Stimulated activated effector memory CD8-positive, alpha-beta T cell treated with anti-CD3 and anti-CD28 coated beads, Interleukin-12 subunit alpha, Interleukin-12 subunit beta, amount 100 ng/mL, for 72 hours (primary cell): ENCODE measurements around the gene COX7A2.

Experiments used
- ATAC-seq: fragments of 150-1000 bp; cut with Tn5 transposase; 2 replicates; pipeline ENCODE4 v1.10.0; 2021
- DNase-seq, 2 donors: peaks; one replicate each; pipeline ENCODE4 v3.0.0; 2021 to 2022; ENCODE audit warnings: low spot score in 2 of 2
- H3K27ac Mint-ChIP-seq: one replicate; pipeline ENCODE4 v1.8.0; 2022; ENCODE audit warnings: mild to moderate bottlenecking, mixed read lengths
- H3K36me3 Mint-ChIP-seq: one replicate; pipeline ENCODE4 v1.8.0; 2022; ENCODE audit warnings: mild to moderate bottlenecking, mixed read lengths
- H3K4me1 Mint-ChIP-seq: one replicate; pipeline ENCODE4 v1.8.0; 2022; ENCODE audit warnings: mixed read lengths
- H3K4me3 Mint-ChIP-seq: one replicate; pipeline ENCODE4 v1.8.0; 2022; ENCODE audit warnings: mild to moderate bottlenecking, mixed read lengths
- H3K9me3 Mint-ChIP-seq: one replicate; pipeline ENCODE4 v1.8.0; 2022; ENCODE audit warnings: mixed read lengths

Gene COX7A2

GRCh38 chr6:75215291-75215690 lies 28.3 kb downstream of the COX7A2 start:
- Mint-ChIP-seq H3K27ac (no peak overlapping the region), H3K9me3 (no peaks in the 10 kb centered on the region), H3K36me3 (no peaks in the 10 kb centered on the region), H3K4me3 (no peak overlapping the region), H3K4me1 (peaks cover 5% of the 10 kb centered on the region)
- DNase-seq = no peak
- no peak for ATAC-seq

- H3K9me3 Mint-ChIP-seq = no peaks in the 10 kb centered on the region
- no peak overlapping the region for H3K27ac Mint-ChIP-seq
- ATAC-seq (peak; percentile 67), DNase-seq (no peak)
- H3K4me3 Mint-ChIP-seq = no peak overlapping the region
- H3K4me1 Mint-ChIP-seq = peaks cover 11% of the 10 kb centered on the region
- H3K36me3 Mint-ChIP-seq = no peaks in the 10 kb centered on the region
Measured at GRCh38 chr6:75213732-75214131, 29.9 kb downstream of the COX7A2 start.

GRCh38 chr6:75213112-75213511 lies 30.5 kb downstream of the COX7A2 start:
- no peaks in the 10 kb centered on the region for H3K9me3 Mint-ChIP-seq
- H3K27ac Mint-ChIP-seq = no peak overlapping the region
- no peak for ATAC-seq
- H3K4me3 Mint-ChIP-seq = no peak overlapping the region
- H3K4me1 Mint-ChIP-seq = peaks cover 17% of the 10 kb centered on the region
- DNase-seq = no peak
- no peaks in the 10 kb centered on the region for H3K36me3 Mint-ChIP-seq

GRCh38 chr6:75211920-75212590 lies 31.5 kb downstream of the COX7A2 start:
- ATAC-seq = no peak
- Mint-ChIP-seq H3K4me3 (no peak overlapping the region), H3K9me3 (no peaks in the 10 kb centered on the region), H3K36me3 (no peaks in the 10 kb centered on the region), H3K27ac (no peak overlapping the region), H3K4me1 (peaks cover 26% of the 10 kb centered on the region)
- no peak for DNase-seq

- ATAC-seq = no peak
- Mint-ChIP-seq H3K36me3 (no peaks in the 10 kb centered on the region), H3K4me1 (peaks cover 35% of the 10 kb centered on the region), H3K4me3 (no peak overlapping the region), H3K27ac (no peak overlapping the region), H3K9me3 (no peaks in the 10 kb centered on the region)
- DNase-seq = peak; percentile 36 to 58
Measured at GRCh38 chr6:75210885-75211739, 32.5 kb downstream of the COX7A2 start.

- Mint-ChIP-seq H3K4me1 (peaks cover 54% of the 10 kb centered on the region), H3K4me3 (peak overlapping the region; percentile 62), H3K36me3 (no peaks in the 10 kb centered on the region), H3K9me3 (no peaks in the 10 kb centered on the region), H3K27ac (peak overlapping the region; percentile 15)
- no peak for DNase-seq
- no peak for ATAC-seq
Measured at GRCh38 chr6:75209184-75209723, 34.3 kb downstream of the COX7A2 start.

- Mint-ChIP-seq H3K9me3 (no peaks in the 10 kb centered on the region), H3K4me1 (peaks cover 54% of the 10 kb centered on the region), H3K27ac (peak overlapping the region; percentile 15), H3K4me3 (peak overlapping the region; percentile 62), H3K36me3 (no peaks in the 10 kb centered on the region)
- DNase-seq = peak; percentile 79 to 92
- ATAC-seq = peak; percentile 83
Measured at GRCh38 chr6:75208298-75209183, 35.1 kb downstream of the COX7A2 start.

- no peaks in the 10 kb centered on the region for H3K36me3 Mint-ChIP-seq
- H3K4me3 Mint-ChIP-seq = peak overlapping the region; percentile 62
- DNase-seq = no peak
Measured at GRCh38 chr6:75206576-75207342, 36.8 kb downstream of the COX7A2 start.

GRCh38 chr6:75205776-75206575 lies 37.6 kb downstream of the COX7A2 start, which contains the start of gene COL12A1:
TSS of gene COL12A1 (minus strand) at chr6:75206053. CDS start at chr6:75202792, 3,261 bp downstream.
- Mint-ChIP-seq H3K9me3 (no peaks in the 10 kb centered on the region), H3K36me3 (no peaks in the 10 kb centered on the region), H3K27ac (peak within 1 kb of the TSS; percentile 9), H3K4me3 (peak within 1 kb of the TSS; percentile 62), H3K4me1 (peaks cover 58% of the 10 kb centered on the region)
- peak in 1 of 2 donors; percentile 60 for DNase-seq
- ATAC-seq = no peak

More at GRCh38 chr6:75206576-75207342, 36.8 kb downstream of the COX7A2 start:
- Mint-ChIP-seq H3K4me1 (peaks cover 63% of the 10 kb centered on the region), H3K9me3 (no peaks in the 10 kb centered on the region), H3K27ac (peak overlapping the region; percentile 9)
- ATAC-seq = no peak

- ATAC-seq (no peak), DNase-seq (no peak)
- peaks cover 58% of the 10 kb centered on the region for H3K4me1 Mint-ChIP-seq
- H3K9me3 Mint-ChIP-seq = no peaks in the 10 kb centered on the region
- no peak overlapping the region for H3K27ac Mint-ChIP-seq
- no peaks in the 10 kb centered on the region for H3K36me3 Mint-ChIP-seq
- peak overlapping the region; percentile 62 for H3K4me3 Mint-ChIP-seq
Measured at GRCh38 chr6:75204959-75205775, 38.4 kb downstream of the COX7A2 start.

GRCh38 chr6:75204217-75204958 lies 39.2 kb downstream of the COX7A2 start:
- Mint-ChIP-seq H3K27ac (no peak overlapping the region), H3K36me3 (no peaks in the 10 kb centered on the region)
- DNase-seq = peak in 1 of 2 donors; percentile 56

GRCh38 chr6:75203721-75204120 lies 39.9 kb downstream of the COX7A2 start:
- H3K4me3 Mint-ChIP-seq = no peak overlapping the region
- peaks cover 52% of the 10 kb centered on the region for H3K4me1 Mint-ChIP-seq
- DNase-seq (no peak), ATAC-seq (no peak)
- no peaks in the 10 kb centered on the region for H3K36me3 Mint-ChIP-seq
- no peak overlapping the region for H3K27ac Mint-ChIP-seq
- H3K9me3 Mint-ChIP-seq = no peaks in the 10 kb centered on the region

More at GRCh38 chr6:75204217-75204958, 39.2 kb downstream of the COX7A2 start:
- H3K4me1 Mint-ChIP-seq = peaks cover 58% of the 10 kb centered on the region
- no peaks in the 10 kb centered on the region for H3K9me3 Mint-ChIP-seq
- no peak for ATAC-seq
- peak overlapping the region; percentile 62 for H3K4me3 Mint-ChIP-seq
